ENCODE data around the gene PCSK5. TPM values are rescaled to one million over a fixed set of nuclear protein-coding genes. Genes with fewer than 3 reads are reported as not detected.

PCSK5 gene
- polyA plus RNA-seq, 1 donor from 2014 or later = 1.7 TPM

DNA sequence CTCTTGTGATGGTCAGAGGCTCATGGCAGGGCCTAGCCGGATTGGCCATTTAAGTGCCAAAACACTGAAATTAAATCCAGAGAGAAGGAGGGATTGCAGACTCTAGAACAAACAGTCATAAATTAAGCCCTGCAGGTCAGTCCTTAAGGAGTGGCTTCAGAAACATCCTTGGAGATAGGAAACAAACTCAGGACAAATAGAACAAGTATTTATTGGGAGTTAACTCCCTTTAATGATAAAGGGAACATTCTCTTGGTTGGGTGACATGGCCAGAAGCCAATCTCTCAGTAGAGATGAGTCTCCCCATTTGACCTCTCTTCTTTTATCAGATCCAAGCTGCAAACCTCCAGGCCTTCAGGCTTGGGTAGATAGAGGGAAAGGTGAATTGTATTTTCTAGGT lies 17.4 kb downstream of the PCSK5 start:
- Histone ChIP-seq H2AFZ (ENCODE audit: low read depth, low read length) (no peak overlapping the region), H3K36me3 (ENCODE audit: insufficient read depth, low read length) (no peaks in the 10 kb centered on the region), H3K9me3 (ENCODE audit: low read length) (no peaks in the 10 kb centered on the region), H3K4me3 (ENCODE audit: low read length) (no peak overlapping the region), H3K4me2 (ENCODE audit: low read length) (no peak overlapping the region), H4K20me1 (ENCODE audit: insufficient read depth) (no peaks in the 10 kb centered on the region), H3K9me2 (ENCODE audit: insufficient read depth, low read length) (no peaks in the 10 kb centered on the region), H3K79me2 (replicated peaks; ENCODE audit: insufficient read depth, low read length) (no peaks in the 10 kb centered on the region), H3K27ac (ENCODE audit: low read length) (no peak overlapping the region), H3K9ac (ENCODE audit: low read length) (no peak overlapping the region), H3F3A (ENCODE audit: insufficient read depth, low read length, poor library complexity, severe bottlenecking) (no peaks in the 10 kb centered on the region), H3K27me3 (ENCODE audit: insufficient read depth, low read depth, low read length) (no peaks in the 10 kb centered on the region)
- TF ChIP-seq MXI1 (conservative IDR thresholded peaks at IDR 0.05; ENCODE audit: poor library complexity, severe bottlenecking) (no peak), TAF1 (IDR thresholded peaks at IDR 0.05; ENCODE audit: low read depth) (no peak)

GRCh38 chr9:75909776-75910175 lies 19.3 kb downstream of the PCSK5 start:
- Histone ChIP-seq H4K20me1 (ENCODE audit: insufficient read depth) (no peaks in the 10 kb centered on the region), H3K9ac (ENCODE audit: low read length) (no peak overlapping the region), H3K4me3 (ENCODE audit: low read length) (no peak overlapping the region), H3F3A (ENCODE audit: insufficient read depth, low read length, poor library complexity, severe bottlenecking) (no peaks in the 10 kb centered on the region), H3K27ac (ENCODE audit: low read length) (no peak overlapping the region), H3K9me2 (ENCODE audit: insufficient read depth, low read length) (no peaks in the 10 kb centered on the region), H3K79me2 (replicated peaks; ENCODE audit: insufficient read depth, low read length) (no peaks in the 10 kb centered on the region), H3K36me3 (ENCODE audit: insufficient read depth, low read length) (no peaks in the 10 kb centered on the region), H2AFZ (ENCODE audit: low read depth, low read length) (no peak overlapping the region), H3K4me2 (ENCODE audit: low read length) (no peak overlapping the region), H3K9me3 (ENCODE audit: low read length) (no peaks in the 10 kb centered on the region), H3K27me3 (ENCODE audit: insufficient read depth, low read depth, low read length) (no peaks in the 10 kb centered on the region)
- TF ChIP-seq REST (IDR thresholded peaks at IDR 0.05; ENCODE audit: borderline replicate concordance) (no peak), EZH2 (IDR thresholded peaks at IDR 0.05; ENCODE audit: borderline replicate concordance, insufficient read depth, low read length, poor library complexity, severe bottlenecking) (no peak), POLR2AphosphoS5 (IDR thresholded peaks at IDR 0.05) (no peak), EP300 (conservative IDR thresholded peaks at IDR 0.05; ENCODE audit: poor library complexity, severe bottlenecking) (no peak), MXI1 (conservative IDR thresholded peaks at IDR 0.05; ENCODE audit: poor library complexity, severe bottlenecking) (no peak), TAF1 (IDR thresholded peaks at IDR 0.05; ENCODE audit: low read depth) (no peak), RAD21 (conservative IDR thresholded peaks at IDR 0.05) (no peak), SMC3 (conservative IDR thresholded peaks at IDR 0.05; ENCODE audit: poor library complexity) (no peak), CTCF (IDR thresholded peaks at IDR 0.05; ENCODE audit: poor library complexity, severe bottlenecking) (no peak)

- Histone ChIP-seq H3F3A (ENCODE audit: insufficient read depth, low read length, poor library complexity, severe bottlenecking) (no peaks in the 10 kb centered on the region), H3K79me2 (replicated peaks; ENCODE audit: insufficient read depth, low read length) (no peaks in the 10 kb centered on the region)
- no peak for TF ChIP-seq MXI1 (conservative IDR thresholded peaks at IDR 0.05; ENCODE audit: poor library complexity, severe bottlenecking)
- no peak for TF ChIP-seq REST (IDR thresholded peaks at IDR 0.05; ENCODE audit: borderline replicate concordance)
- TF ChIP-seq SMC3 (conservative IDR thresholded peaks at IDR 0.05; ENCODE audit: poor library complexity) = no peak
These were observed 20.3 kb downstream of the PCSK5 start for GRCh38 chr9:75910731-75911130.

More at GRCh38 chr9:75910731-75911130, 20.3 kb downstream of the PCSK5 start:
- Histone ChIP-seq H4K20me1 (ENCODE audit: insufficient read depth) (no peaks in the 10 kb centered on the region), H3K27ac (ENCODE audit: low read length) (no peak overlapping the region), H3K27me3 (ENCODE audit: insufficient read depth, low read depth, low read length) (no peaks in the 10 kb centered on the region), H3K36me3 (ENCODE audit: insufficient read depth, low read length) (no peaks in the 10 kb centered on the region), H3K4me3 (ENCODE audit: low read length) (no peak overlapping the region), H3K9ac (ENCODE audit: low read length) (no peak overlapping the region), H3K4me2 (ENCODE audit: low read length) (no peak overlapping the region), H2AFZ (ENCODE audit: low read depth, low read length) (no peak overlapping the region), H3K9me2 (ENCODE audit: insufficient read depth, low read length) (no peaks in the 10 kb centered on the region), H3K9me3 (ENCODE audit: low read length) (no peaks in the 10 kb centered on the region)

Data from neural cell (in vitro differentiated cells).